ENCODE data around the gene PPIA. TPM values are rescaled to one million over a fixed set of nuclear protein-coding genes. Genes with fewer than 3 reads are reported as not detected.

Gene PPIA
- total RNA-seq, 1 donor, result 1,612 TPM

DNA sequence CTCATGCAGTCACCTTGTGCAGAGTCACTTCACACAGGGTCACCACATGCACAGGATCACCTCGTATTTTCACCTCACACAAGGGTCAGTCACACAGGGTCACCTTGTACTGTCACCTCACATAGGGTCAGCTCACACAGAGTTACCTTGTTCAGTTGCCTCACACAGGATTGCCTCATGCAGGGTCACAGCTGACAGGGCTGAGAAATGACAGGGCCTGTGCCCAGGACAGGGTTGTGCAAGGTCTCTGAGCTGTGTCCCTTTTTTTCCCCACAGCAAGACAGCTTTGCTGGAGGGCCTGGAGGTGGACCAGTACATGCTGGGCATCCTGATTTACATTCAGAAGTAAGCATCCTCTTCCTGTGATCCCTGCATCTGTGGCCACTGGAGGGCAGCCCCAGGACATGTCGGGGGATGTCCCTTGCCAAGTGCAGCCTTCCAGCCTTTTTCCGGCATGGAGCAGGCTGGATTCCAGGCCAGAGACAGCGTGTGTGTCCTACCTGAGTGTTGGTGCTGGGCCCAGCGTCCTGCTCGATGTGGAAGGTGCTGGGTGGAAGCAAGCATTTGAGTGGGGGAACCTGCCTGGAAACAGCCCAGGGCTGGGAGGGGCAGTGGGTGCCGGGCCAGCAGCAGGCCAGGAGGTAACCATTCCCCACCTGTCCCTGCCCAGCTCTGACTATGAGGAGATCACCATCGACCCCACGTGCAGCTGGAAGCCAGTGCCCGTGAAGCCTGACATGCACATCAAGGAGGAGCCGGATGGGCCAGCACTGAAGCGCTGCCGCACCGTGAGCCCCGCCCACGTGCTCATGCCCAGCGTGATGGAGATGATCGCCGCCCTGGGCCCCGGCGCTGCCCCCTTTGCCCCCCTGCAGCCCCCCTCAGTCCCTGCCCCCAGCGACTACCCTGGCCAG is 31.6 kb upstream of the PPIA start:
- peaks cover 56% of the 10 kb centered on the region for H3K36me3 ChIP-seq (ENCODE audit: insufficient read depth, low read length)
- H3K4me3 ChIP-seq (ENCODE audit: insufficient read depth, low read length), result no peak overlapping the region
- no peaks in the 10 kb centered on the region for H4K20me1 ChIP-seq (ENCODE audit: insufficient read depth, low read length)
- TF ChIP-seq, protein P1, sequence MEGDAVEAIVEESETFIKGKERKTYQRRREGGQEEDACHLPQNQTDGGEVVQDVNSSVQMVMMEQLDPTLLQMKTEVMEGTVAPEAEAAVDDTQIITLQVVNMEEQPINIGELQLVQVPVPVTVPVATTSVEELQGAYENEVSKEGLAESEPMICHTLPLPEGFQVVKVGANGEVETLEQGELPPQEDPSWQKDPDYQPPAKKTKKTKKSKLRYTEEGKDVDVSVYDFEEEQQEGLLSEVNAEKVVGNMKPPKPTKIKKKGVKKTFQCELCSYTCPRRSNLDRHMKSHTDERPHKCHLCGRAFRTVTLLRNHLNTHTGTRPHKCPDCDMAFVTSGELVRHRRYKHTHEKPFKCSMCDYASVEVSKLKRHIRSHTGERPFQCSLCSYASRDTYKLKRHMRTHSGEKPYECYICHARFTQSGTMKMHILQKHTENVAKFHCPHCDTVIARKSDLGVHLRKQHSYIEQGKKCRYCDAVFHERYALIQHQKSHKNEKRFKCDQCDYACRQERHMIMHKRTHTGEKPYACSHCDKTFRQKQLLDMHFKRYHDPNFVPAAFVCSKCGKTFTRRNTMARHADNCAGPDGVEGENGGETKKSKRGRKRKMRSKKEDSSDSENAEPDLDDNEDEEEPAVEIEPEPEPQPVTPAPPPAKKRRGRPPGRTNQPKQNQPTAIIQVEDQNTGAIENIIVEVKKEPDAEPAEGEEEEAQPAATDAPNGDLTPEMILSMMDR (IDR thresholded peaks at IDR 0.05; ENCODE audit: extremely low read depth, low read depth, low read length), result no peak
- no peak overlapping the region for H2AFZ ChIP-seq (ENCODE audit: low read length)
- H3K9me3 ChIP-seq (ENCODE audit: low read depth, low read length), result no peaks in the 10 kb centered on the region
- no peak overlapping the region for H3K4me2 ChIP-seq (ENCODE audit: insufficient read depth, low read length)
- no peaks in the 10 kb centered on the region for H3K27me3 ChIP-seq (ENCODE audit: insufficient read depth, low read length)
- no peaks in the 10 kb centered on the region for H3K79me2 ChIP-seq (ENCODE audit: insufficient read depth, low read length)
- no peak overlapping the region for H3K27ac ChIP-seq (ENCODE audit: low read depth, low read length)
- H3K4me1 ChIP-seq (ENCODE audit: insufficient read depth, low read length), result peaks cover 9% of the 10 kb centered on the region
- DNase-seq (ENCODE audit: insufficient read length, low spot score, missing footprints), result peak; percentile 74

DNA sequence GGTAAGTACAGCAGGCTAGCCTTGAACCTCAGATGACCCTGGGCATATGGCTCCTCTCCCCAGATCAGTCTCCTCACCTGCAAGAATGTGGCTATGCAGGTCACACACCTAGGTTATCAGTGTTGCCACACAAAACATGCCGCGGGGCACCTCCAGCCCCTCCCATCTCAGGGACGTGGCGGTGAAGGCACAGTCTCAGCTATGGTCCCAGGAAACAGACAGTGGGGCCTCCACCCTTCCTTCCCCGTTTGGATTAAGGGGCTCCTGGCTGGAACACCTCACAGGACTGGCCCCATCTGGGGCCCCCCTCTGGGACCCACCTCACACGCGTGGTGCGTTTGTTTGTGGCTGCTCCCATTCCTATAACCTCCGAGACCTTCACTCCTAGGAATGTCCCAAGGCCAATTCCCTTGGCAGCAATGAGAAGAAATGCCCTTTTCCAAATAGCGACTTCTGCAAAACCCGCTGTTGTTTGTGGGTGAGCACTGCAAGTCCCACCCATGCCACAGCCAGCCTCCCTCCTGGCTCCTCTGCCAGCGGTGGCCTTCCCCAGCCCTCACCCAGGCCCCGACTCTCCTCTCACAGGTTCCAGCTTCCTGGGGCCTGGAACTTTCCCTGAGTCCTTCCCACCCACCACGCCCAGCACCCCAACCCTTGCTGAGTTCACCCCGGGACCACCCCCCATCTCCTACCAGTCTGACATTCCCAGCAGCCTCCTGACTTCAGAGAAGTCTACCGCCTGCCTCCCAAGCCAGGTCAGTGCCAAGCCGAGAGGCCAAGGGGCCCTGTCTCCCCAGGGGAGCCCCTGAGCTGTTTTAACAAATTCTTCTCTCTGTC is 30.7 kb upstream of the PPIA start:
- H3K27me3 ChIP-seq (ENCODE audit: insufficient read depth, low read length), result no peaks in the 10 kb centered on the region
- H3K9me3 ChIP-seq (ENCODE audit: low read depth, low read length), result no peaks in the 10 kb centered on the region
- no peak overlapping the region for H3K27ac ChIP-seq (ENCODE audit: low read depth, low read length)
- peaks cover 56% of the 10 kb centered on the region for H3K36me3 ChIP-seq (ENCODE audit: insufficient read depth, low read length)
- no peaks in the 10 kb centered on the region for H3K79me2 ChIP-seq (ENCODE audit: insufficient read depth, low read length)
- DNase-seq (ENCODE audit: insufficient read length, low spot score, missing footprints), result peak; percentile 78
- H3K4me2 ChIP-seq (ENCODE audit: insufficient read depth, low read length), result no peak overlapping the region
- H3K4me1 ChIP-seq (ENCODE audit: insufficient read depth, low read length), result peaks cover 11% of the 10 kb centered on the region
- TF ChIP-seq, protein P1 (IDR thresholded peaks at IDR 0.05; ENCODE audit: extremely low read depth, low read depth, low read length), result no peak
- no peak overlapping the region for H2AFZ ChIP-seq (ENCODE audit: low read length)
- H4K20me1 ChIP-seq (ENCODE audit: insufficient read depth, low read length), result no peaks in the 10 kb centered on the region
- no peak overlapping the region for H3K4me3 ChIP-seq (ENCODE audit: insufficient read depth, low read length)

DNA sequence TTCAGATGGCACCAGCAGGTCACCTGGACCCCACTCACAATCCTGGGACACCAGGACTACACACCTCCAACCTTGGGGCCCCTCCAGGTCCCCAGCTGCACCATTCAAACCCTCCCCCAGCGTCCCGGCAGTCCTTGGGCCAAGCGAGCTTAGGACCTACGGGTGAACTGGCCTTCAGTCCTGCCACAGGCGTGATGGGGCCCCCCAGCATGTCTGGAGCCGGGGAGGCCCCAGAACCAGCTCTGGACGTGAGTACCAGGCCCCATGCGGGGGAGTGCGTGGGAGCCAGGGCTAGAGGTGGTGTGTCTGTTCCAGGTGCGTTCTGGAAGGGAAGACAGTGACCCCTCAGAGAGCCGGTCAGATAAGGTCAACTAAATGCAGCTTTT is 30.1 kb upstream of the PPIA start:
- TF ChIP-seq, protein P1 (IDR thresholded peaks at IDR 0.05; ENCODE audit: extremely low read depth, low read depth, low read length), result no peak
- Histone ChIP-seq H3K4me2 (ENCODE audit: insufficient read depth, low read length) (no peak overlapping the region), H3K9me3 (ENCODE audit: low read depth, low read length) (no peaks in the 10 kb centered on the region), H2AFZ (ENCODE audit: low read length) (no peak overlapping the region), H3K27me3 (ENCODE audit: insufficient read depth, low read length) (no peaks in the 10 kb centered on the region), H3K4me1 (ENCODE audit: insufficient read depth, low read length) (peaks cover 11% of the 10 kb centered on the region), H3K36me3 (ENCODE audit: insufficient read depth, low read length) (peaks cover 52% of the 10 kb centered on the region), H3K79me2 (ENCODE audit: insufficient read depth, low read length) (no peaks in the 10 kb centered on the region), H4K20me1 (ENCODE audit: insufficient read depth, low read length) (no peaks in the 10 kb centered on the region), H3K4me3 (ENCODE audit: insufficient read depth, low read length) (no peak overlapping the region), H3K27ac (ENCODE audit: low read depth, low read length) (no peak overlapping the region)
- peak; percentile 19 for DNase-seq (ENCODE audit: insufficient read length, low spot score, missing footprints)

Data from osteoblast (primary cell).